Activated CD4-positive, alpha-beta T cell treated with anti-CD3 and anti-CD28 coated beads for 36 hours (primary cell): ENCODE measurements around the gene RRP15. TPM values are rescaled to one million over a fixed set of nuclear protein-coding genes. Genes with fewer than 3 reads are reported as not detected.

Experiments used
- ATAC-seq: fragments of 200-7000 bp; cut with Tn5 transposase; one replicate; pipeline ENCODE4 v1.10.0; 2021; ENCODE audit warnings: mild to moderate bottlenecking, moderate library complexity
- CTCF ChIA-PET: fragments of 350-600 bp; sonication (Branson Sonifier 250); formaldehyde crosslinking; loops from one replicate; lab custom pipeline; 2021; ENCODE audit warnings: antibody characterized with exemption; lab: Charles Lee
- POLR2A ChIA-PET: fragments of 350-600 bp; sonication (Branson Sonifier 250); formaldehyde crosslinking; loops from one replicate; lab custom pipeline; 2021; ENCODE audit warnings: antibody characterized with exemption, inconsistent platforms; lab: Charles Lee
- DNase-seq: peaks from one replicate; pipeline ENCODE4 v3.0.0-alpha.2; 2020
- H3K27ac Mint-ChIP-seq: one replicate; pipeline ENCODE4 v1.8.0; 2021; ENCODE audit warnings: mixed read lengths
- H3K27me3 Mint-ChIP-seq: one replicate; pipeline ENCODE4 v1.8.0; 2021; ENCODE audit warnings: mixed read lengths
- H3K36me3 Mint-ChIP-seq: one replicate; pipeline ENCODE4 v1.8.0; 2021; ENCODE audit warnings: low read depth, mixed read lengths
- H3K4me1 Mint-ChIP-seq: one replicate; pipeline ENCODE4 v1.8.0; 2021; ENCODE audit warnings: mixed read lengths
- H3K4me3 Mint-ChIP-seq: one replicate; pipeline ENCODE4 v1.8.0; 2021; ENCODE audit warnings: mild to moderate bottlenecking, moderate library complexity, mixed read lengths
- H3K9me3 Mint-ChIP-seq: one replicate; pipeline ENCODE4 v1.8.0; 2021; ENCODE audit warnings: low read depth, mixed read lengths
- intact Hi-C, 2 experiments: fragments of 100-400 bp; cut with DNase I in 1 of 2; cut with micrococcal nuclease in 1 of 2; formaldehyde crosslinking; loops; one replicate each; pipeline versions ENCODE4 v1.14.2 to v1.15.1; 2022 to 2024; cut with DNase I, micrococcal nuclease
- total RNA-seq, 2 experiments: library from RNA; stranded (reverse); gene quantifications; one replicate each; pipeline ENCODE4 v1.2.3, GENCODE V29; 2021

Gene RRP15
- total RNA-seq, 2 experiments from 2014 or later = 23.3 to 30.5 TPM

GRCh38 chr1:218363141-218363540 is 78.0 kb downstream of the RRP15 start:
- H3K9me3 Mint-ChIP-seq = no peaks in the 10 kb centered on the region
- no peak overlapping the region for H3K27ac Mint-ChIP-seq
- intact Hi-C loops = no loop called here
- ChIA-PET CTCF (no interaction called here), POLR2A (no interaction called here)
- H3K27me3 Mint-ChIP-seq = peaks cover 4% of the 10 kb centered on the region
- H3K36me3 Mint-ChIP-seq = no peaks in the 10 kb centered on the region
- DNase-seq (no peak), ATAC-seq (no peak)
- no peaks in the 10 kb centered on the region for H3K4me1 Mint-ChIP-seq
- no peak overlapping the region for H3K4me3 Mint-ChIP-seq

GRCh38 chr1:218364028-218364710 is 79.1 kb downstream of the RRP15 start:
- Mint-ChIP-seq H3K9me3 (no peaks in the 10 kb centered on the region), H3K27ac (no peak overlapping the region), H3K4me1 (no peaks in the 10 kb centered on the region), H3K27me3 (peaks cover 8% of the 10 kb centered on the region), H3K4me3 (no peak overlapping the region), H3K36me3 (no peaks in the 10 kb centered on the region)
- intact Hi-C loops = no loop called here
- POLR2A ChIA-PET = no interaction called here
- CTCF ChIA-PET = interaction anchor here (1.3 to 1.4 kb wide), 2 partner anchors 9 to 13 kb away, joined by 3 to 5 read pairs; no protein-coding TSS in a partner anchor
- ATAC-seq (no peak), DNase-seq (no peak)

- Mint-ChIP-seq H3K27ac (no peak overlapping the region), H3K36me3 (no peaks in the 10 kb centered on the region), H3K4me3 (no peak overlapping the region), H3K9me3 (no peaks in the 10 kb centered on the region), H3K4me1 (no peaks in the 10 kb centered on the region), H3K27me3 (peaks cover 7% of the 10 kb centered on the region)
- ATAC-seq (no peak), DNase-seq (no peak)
- intact Hi-C loops = no loop called here
- ChIA-PET POLR2A (no interaction called here), CTCF (interaction anchor here (0.8 to 1.4 kb wide), 5 partner anchors 8 to 29 kb away, joined by 3 to 5 read pairs (median 4); no protein-coding TSS in a partner anchor)
Observed at GRCh38 chr1:218365226-218365999, 80.3 kb downstream of the RRP15 start.

- Mint-ChIP-seq H3K4me3 (no peak overlapping the region), H3K9me3 (no peaks in the 10 kb centered on the region), H3K4me1 (no peaks in the 10 kb centered on the region), H3K36me3 (no peaks in the 10 kb centered on the region), H3K27me3 (peaks cover 9% of the 10 kb centered on the region), H3K27ac (no peak overlapping the region)
- CTCF ChIA-PET = interaction anchor here (0.7 to 1.4 kb wide), 3 partner anchors 11 to 109 kb away, joined by 3 to 5 read pairs (median 4); no protein-coding TSS in a partner anchor
- POLR2A ChIA-PET = no interaction called here
- no peak for ATAC-seq
- no peak for DNase-seq
- intact Hi-C loops = no loop called here
Observed at GRCh38 chr1:218366322-218367052, 81.4 kb downstream of the RRP15 start.

- ATAC-seq (no peak), DNase-seq (no peak)
- Mint-ChIP-seq H3K27ac (no peak overlapping the region), H3K4me1 (no peaks in the 10 kb centered on the region), H3K27me3 (peaks cover 16% of the 10 kb centered on the region), H3K36me3 (no peaks in the 10 kb centered on the region), H3K4me3 (no peak overlapping the region), H3K9me3 (no peaks in the 10 kb centered on the region)
- ChIA-PET CTCF (interaction anchor here (0.6 to 0.7 kb wide), 2 partner anchors 35 to 109 kb away, joined by 3 read pairs; no protein-coding TSS in a partner anchor), POLR2A (no interaction called here)
- intact Hi-C loops = no loop called here
Observed at GRCh38 chr1:218367118-218367517, 82.0 kb downstream of the RRP15 start.

- ChIA-PET CTCF (no interaction called here), POLR2A (interaction anchor here (0.5 kb wide), 1 partner anchor 13 kb away, joined by 3 read pairs; no protein-coding TSS in a partner anchor)
- Mint-ChIP-seq H3K4me3 (no peak overlapping the region), H3K27me3 (peaks cover 25% of the 10 kb centered on the region), H3K27ac (no peak overlapping the region), H3K4me1 (no peaks in the 10 kb centered on the region), H3K36me3 (no peaks in the 10 kb centered on the region), H3K9me3 (no peaks in the 10 kb centered on the region)
- no peak for DNase-seq
- intact Hi-C loops = no loop called here
- ATAC-seq = no peak
Observed at GRCh38 chr1:218368686-218369085, 83.6 kb downstream of the RRP15 start.

- ChIA-PET POLR2A (no interaction called here), CTCF (interaction anchor here (0.7 to 1.4 kb wide), 2 partner anchors 12 to 31 kb away, joined by 3 to 6 read pairs; no protein-coding TSS in a partner anchor)
- H3K4me1 Mint-ChIP-seq = no peaks in the 10 kb centered on the region
- ATAC-seq (peak; percentile 44), DNase-seq (no peak)
- H3K27ac Mint-ChIP-seq = no peak overlapping the region
- H3K4me3 Mint-ChIP-seq = no peak overlapping the region
- peaks cover 32% of the 10 kb centered on the region for H3K27me3 Mint-ChIP-seq
- intact Hi-C loops = loop anchor here in 1 of 2 experiments (10.0 kb wide), 1 partner anchor 955 kb away; no protein-coding TSS in a partner anchor
- no peaks in the 10 kb centered on the region for H3K9me3 Mint-ChIP-seq
- H3K36me3 Mint-ChIP-seq = no peaks in the 10 kb centered on the region
Observed at GRCh38 chr1:218369688-218370511, 84.8 kb downstream of the RRP15 start.

GRCh38 chr1:218371927-218372672 is 87.0 kb downstream of the RRP15 start:
- Mint-ChIP-seq H3K27me3 (peaks cover 43% of the 10 kb centered on the region), H3K4me1 (peaks cover 2% of the 10 kb centered on the region), H3K9me3 (no peaks in the 10 kb centered on the region), H3K36me3 (no peaks in the 10 kb centered on the region), H3K27ac (no peak overlapping the region), H3K4me3 (no peak overlapping the region)
- ChIA-PET POLR2A (no interaction called here), CTCF (no interaction called here)
- intact Hi-C loops = loop anchor here in 1 of 2 experiments (10.0 kb wide), 1 partner anchor 953 kb away; no protein-coding TSS in a partner anchor
- ATAC-seq (no peak), DNase-seq (no peak)

- Mint-ChIP-seq H3K27me3 (peaks cover 44% of the 10 kb centered on the region), H3K27ac (no peak overlapping the region), H3K36me3 (no peaks in the 10 kb centered on the region), H3K9me3 (no peaks in the 10 kb centered on the region), H3K4me3 (no peak overlapping the region), H3K4me1 (peaks cover 8% of the 10 kb centered on the region)
- CTCF ChIA-PET = no interaction called here
- no peak for ATAC-seq
- no peak for DNase-seq
- intact Hi-C loops = loop anchor here in 1 of 2 experiments (10.0 kb wide), 1 partner anchor 950 kb away; no protein-coding TSS in a partner anchor
- POLR2A ChIA-PET = no interaction called here
Observed at GRCh38 chr1:218374401-218375353, 89.6 kb downstream of the RRP15 start.
